ENCODE measurements around the gene VAT1L.

- no peak for TF ChIP-seq CTCF (IDR thresholded peaks at IDR 0.05)
- TF ChIP-seq NR2C2 (CRISPR knock-in tag; IDR thresholded peaks at IDR 0.05) = no peak
- no peak for TF ChIP-seq ZBTB43 (CRISPR knock-in tag; IDR thresholded peaks at IDR 0.05)
- TF ChIP-seq ATF2 (CRISPR knock-in tag; IDR thresholded peaks at IDR 0.05; ENCODE audit: borderline replicate concordance, low read depth) = no peak
- TF ChIP-seq AFF4 (CRISPR knock-in tag; IDR thresholded peaks at IDR 0.05; ENCODE audit: borderline replicate concordance) = no peak
Measured at GRCh38 chr16:77874347-77874746, 86.0 kb downstream of the VAT1L start.
